ENCODE measurements around the gene ZNF324B.
A peak's percentile ranks its signal among the peaks of the same experiment; 100 is the strongest.
"Not testable (repeated sequence)": the region's sequence is repeated elsewhere in the genome, so short reads cannot be mapped to it uniquely, and the experiment has no call there.

The ZNF324B gene

GRCh38 chr19:58469241-58470013 lies 18.0 kb downstream of the ZNF324B start:
- no peaks in the 10 kb centered on the region for H3K9me3 Mint-ChIP-seq
- peak overlapping the region; percentile 10 for H3K4me3 Mint-ChIP-seq
- H3K4me1 Mint-ChIP-seq (ENCODE audit: low read depth), result peaks cover 22% of the 10 kb centered on the region
- H3K27ac Mint-ChIP-seq, result no peak overlapping the region
- H3K27me3 Mint-ChIP-seq (ENCODE audit: low read depth), result peaks cover 4% of the 10 kb centered on the region
- peaks cover 14% of the 10 kb centered on the region for H3K36me3 Mint-ChIP-seq (ENCODE audit: low read depth)

DNA sequence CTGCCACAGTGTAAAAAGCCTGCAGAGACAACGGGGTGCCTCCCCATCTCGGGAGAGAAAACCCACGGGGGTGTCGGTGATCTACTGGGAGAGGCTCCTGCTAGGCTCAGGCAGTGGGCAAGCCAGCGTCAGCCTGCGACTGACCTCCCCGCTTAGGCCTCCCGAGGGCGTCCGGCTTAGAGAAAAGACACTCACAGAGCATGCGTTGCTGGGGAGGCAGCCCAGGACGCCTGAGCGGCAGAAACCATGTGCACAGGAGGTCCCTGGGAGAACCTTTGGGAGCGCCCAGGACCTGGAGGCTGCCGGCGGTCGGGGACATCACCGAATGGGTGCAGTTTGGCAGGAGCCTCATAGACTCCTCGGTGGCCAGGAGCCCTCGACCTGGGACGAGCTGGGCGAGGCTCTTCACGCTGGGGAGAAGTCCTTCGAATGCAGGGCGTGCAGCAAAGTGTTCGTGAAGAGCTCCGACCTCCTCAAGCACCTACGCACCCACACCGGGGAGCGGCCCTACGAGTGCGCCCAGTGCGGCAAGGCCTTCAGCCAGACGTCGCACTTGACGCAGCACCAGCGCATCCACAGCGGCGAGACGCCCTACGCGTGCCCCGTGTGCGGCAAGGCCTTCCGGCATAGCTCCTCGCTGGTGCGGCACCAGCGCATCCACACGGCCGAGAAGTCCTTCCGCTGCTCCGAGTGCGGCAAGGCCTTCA lies 19.6 kb downstream of the ZNF324B start:
- H3K4me3 Mint-ChIP-seq, H3K27ac Mint-ChIP-seq: not testable (repeated sequence)

GRCh38 chr19:58471736-58472135 lies 20.3 kb downstream of the ZNF324B start:
- no peaks in the 10 kb centered on the region for H3K27me3 Mint-ChIP-seq (ENCODE audit: low read depth)
- peaks cover 14% of the 10 kb centered on the region for H3K36me3 Mint-ChIP-seq (ENCODE audit: low read depth)
- no peak overlapping the region for H3K27ac Mint-ChIP-seq
- no peaks in the 10 kb centered on the region for H3K9me3 Mint-ChIP-seq
- H3K4me3 Mint-ChIP-seq, result no peak overlapping the region
- peaks cover 27% of the 10 kb centered on the region for H3K4me1 Mint-ChIP-seq (ENCODE audit: low read depth)

More for the DNA sequence above, 19.6 kb downstream of the ZNF324B start:
- not testable (repeated sequence) for H3K9me3 Mint-ChIP-seq; H3K27me3 Mint-ChIP-seq (ENCODE audit: low read depth)
- Mint-ChIP-seq H3K4me1 (ENCODE audit: low read depth) (peaks cover 28% of the 10 kb centered on the region), H3K36me3 (ENCODE audit: low read depth) (peaks cover 14% of the 10 kb centered on the region)

DNA sequence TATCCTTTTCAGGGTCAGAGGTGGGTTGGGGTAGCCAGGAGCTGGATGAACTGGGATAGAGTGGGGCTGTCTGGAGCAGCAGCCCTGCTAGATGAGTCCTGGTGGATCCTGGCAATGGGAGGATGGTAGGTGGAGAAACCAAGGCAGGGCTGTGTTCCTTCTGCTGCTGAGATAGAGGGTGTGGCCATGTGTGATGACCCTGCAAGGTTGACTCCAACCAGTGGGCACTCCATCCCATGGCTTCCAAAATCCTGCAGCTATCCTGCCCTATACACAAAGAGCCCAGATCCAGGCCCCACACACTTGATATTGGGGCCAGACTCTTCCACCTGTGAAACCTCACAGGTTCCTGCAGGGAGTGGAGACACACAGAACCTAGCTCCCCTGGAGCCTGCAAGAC lies 22.4 kb downstream of the ZNF324B start:
- Mint-ChIP-seq H3K9me3 (no peaks in the 10 kb centered on the region), H3K4me3 (peak overlapping the region; percentile 21), H3K27ac (no peak overlapping the region), H3K27me3 (ENCODE audit: low read depth) (no peaks in the 10 kb centered on the region), H3K36me3 (ENCODE audit: low read depth) (peaks cover 11% of the 10 kb centered on the region), H3K4me1 (ENCODE audit: low read depth) (peaks cover 21% of the 10 kb centered on the region)

GRCh38 chr19:58474291-58474996 lies 23.0 kb downstream of the ZNF324B start:
- Mint-ChIP-seq H3K4me1 (ENCODE audit: low read depth) (peaks cover 21% of the 10 kb centered on the region), H3K4me3 (peak overlapping the region; percentile 88), H3K9me3 (no peaks in the 10 kb centered on the region), H3K27me3 (ENCODE audit: low read depth) (no peaks in the 10 kb centered on the region), H3K36me3 (ENCODE audit: low read depth) (peaks cover 11% of the 10 kb centered on the region), H3K27ac (no peak overlapping the region)

DNA sequence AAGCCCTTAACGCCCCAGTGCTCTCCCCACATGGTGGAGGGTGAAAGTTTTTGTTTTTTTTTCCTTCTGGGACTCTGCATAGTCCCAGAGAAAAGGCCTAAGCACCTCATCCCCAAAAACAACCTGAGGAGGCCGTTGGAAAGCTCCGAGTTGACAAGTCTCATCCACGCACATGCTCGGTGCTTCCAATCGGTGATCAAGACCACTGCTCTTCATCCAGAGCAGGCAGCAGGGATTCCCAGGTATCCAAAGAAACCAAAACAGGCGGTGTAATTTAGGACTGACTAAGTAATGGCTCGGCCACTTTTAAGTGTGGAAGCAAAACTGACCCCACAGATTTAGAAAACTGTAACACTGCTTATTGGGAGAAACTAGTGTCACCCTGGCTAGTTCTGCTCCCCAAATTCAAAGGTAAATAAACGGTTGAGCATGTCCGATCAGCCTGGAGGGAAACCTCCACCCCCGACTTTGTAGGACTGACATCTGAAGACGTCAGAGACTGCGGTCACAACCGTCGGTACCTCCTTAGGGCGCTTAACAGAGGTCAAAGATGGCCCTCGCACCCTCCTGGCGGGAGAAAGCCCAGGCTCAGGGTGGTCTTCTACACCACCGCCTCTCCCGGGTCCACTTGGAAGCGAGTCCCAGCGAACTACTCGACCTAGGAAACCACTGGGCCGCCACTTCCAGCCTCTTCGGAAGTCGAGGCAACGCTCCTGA lies 23.7 kb downstream of the ZNF324B start:
- H3K4me1 Mint-ChIP-seq (ENCODE audit: low read depth), result peaks cover 21% of the 10 kb centered on the region
- H3K27ac Mint-ChIP-seq, result peak overlapping the region; percentile 95
- H3K36me3 Mint-ChIP-seq (ENCODE audit: low read depth), result peaks cover 9% of the 10 kb centered on the region
- H3K9me3 Mint-ChIP-seq, result no peaks in the 10 kb centered on the region
- no peaks in the 10 kb centered on the region for H3K27me3 Mint-ChIP-seq (ENCODE audit: low read depth)
- H3K4me3 Mint-ChIP-seq, result peak overlapping the region; percentile 88

DNA sequence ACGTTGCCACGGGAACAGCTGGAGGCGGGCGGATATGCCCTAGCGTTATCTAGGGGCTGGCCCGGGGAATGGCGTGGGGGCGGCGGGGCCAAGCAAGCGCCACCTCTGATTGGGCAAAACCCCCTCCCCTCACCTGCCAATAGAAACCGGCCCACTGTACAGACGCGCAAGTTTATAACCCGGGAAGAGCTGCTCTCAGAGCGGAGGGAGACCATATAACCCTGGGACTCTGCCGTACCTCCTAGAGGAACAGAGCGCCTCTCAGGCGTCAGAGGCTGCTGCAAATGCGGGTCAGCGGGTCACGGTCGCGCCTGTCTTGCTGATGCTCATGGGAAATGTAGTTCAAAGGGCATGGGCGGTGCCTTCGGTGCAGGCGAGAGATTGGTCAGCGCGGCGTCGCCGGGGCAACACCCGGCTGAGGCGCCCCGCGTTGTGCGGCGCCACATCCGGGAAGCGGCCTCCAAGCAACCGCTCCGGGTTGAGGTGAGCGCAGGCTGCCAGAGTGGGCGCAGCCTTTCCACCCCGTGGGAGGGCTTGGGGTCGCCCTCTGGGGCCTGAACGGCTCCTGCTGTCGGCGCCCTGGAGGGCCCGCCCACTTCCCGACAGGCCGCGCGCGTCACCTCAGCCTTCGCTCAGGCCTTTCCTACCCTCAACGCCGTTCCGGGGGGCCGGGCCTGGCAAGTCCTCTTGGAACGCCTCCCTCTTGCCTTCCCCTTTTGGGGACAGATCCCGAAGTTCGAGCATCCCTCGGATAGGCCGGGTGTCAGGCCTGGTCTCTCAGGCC lies 24.5 kb downstream of the ZNF324B start, which contains the start of gene ZNF446:
ZNF446 (plus strand) TSS at position 639 of the 784 bp plus-strand sequence. CDS start 867 bp downstream, outside the sequence.
- Mint-ChIP-seq H3K27me3 (ENCODE audit: low read depth) (no peaks in the 10 kb centered on the region), H3K9me3 (no peaks in the 10 kb centered on the region), H3K36me3 (ENCODE audit: low read depth) (peaks cover 6% of the 10 kb centered on the region)

DNA sequence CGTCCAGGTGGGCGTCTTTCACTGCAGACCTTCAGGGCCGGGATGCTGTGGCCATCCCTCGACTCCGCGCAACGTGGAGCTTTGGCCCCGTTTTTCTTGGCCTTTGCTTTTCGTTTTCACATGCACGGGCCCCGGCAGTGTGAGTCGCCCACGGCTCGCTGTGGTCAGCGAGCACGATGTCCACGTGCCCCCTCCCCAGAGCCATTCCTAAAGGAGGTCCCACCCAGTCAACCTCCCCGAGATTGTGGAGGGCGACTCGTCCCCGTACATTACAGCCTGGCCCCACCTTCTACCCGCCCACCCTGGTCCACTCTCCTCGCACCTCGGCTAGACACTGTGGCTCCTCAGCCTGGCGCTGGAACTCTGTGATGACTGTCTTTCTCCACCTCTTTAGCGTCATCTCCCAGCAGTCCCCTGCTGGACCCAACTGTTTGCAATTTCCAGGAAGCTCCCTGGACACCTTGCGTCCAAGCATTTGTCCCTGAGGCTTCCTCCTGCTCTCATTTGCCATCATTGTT lies 25.1 kb downstream of the ZNF324B start:
- Mint-ChIP-seq H3K27me3 (ENCODE audit: low read depth) (no peaks in the 10 kb centered on the region), H3K27ac (peak overlapping the region; percentile 95), H3K4me1 (ENCODE audit: low read depth) (peaks cover 21% of the 10 kb centered on the region), H3K9me3 (no peaks in the 10 kb centered on the region), H3K4me3 (peak overlapping the region; percentile 88), H3K36me3 (ENCODE audit: low read depth) (peaks cover 6% of the 10 kb centered on the region)

More for the DNA sequence above, 24.5 kb downstream of the ZNF324B start, which contains the start of gene ZNF446:
- peak within 1 kb of the TSS; percentile 88 for H3K4me3 Mint-ChIP-seq
- H3K4me1 Mint-ChIP-seq (ENCODE audit: low read depth), result peaks cover 21% of the 10 kb centered on the region
- peak within 1 kb of the TSS; percentile 95 for H3K27ac Mint-ChIP-seq

DNA sequence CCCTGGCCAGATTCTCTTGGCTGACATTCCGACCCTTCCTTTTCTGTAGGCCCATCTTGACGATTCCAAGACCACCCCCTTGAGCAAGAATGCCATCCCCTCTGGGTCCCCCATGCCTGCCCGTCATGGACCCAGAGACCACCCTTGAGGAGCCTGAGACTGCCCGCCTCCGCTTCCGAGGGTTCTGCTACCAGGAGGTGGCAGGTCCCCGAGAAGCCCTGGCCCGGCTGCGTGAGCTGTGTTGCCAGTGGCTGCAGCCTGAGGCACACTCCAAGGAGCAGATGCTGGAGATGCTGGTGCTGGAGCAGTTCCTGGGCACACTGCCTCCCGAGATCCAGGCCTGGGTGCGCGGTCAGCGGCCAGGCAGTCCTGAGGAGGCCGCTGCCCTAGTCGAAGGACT lies 25.7 kb downstream of the ZNF324B start:
- no peaks in the 10 kb centered on the region for H3K27me3 Mint-ChIP-seq (ENCODE audit: low read depth)
- peak overlapping the region; percentile 88 for H3K4me3 Mint-ChIP-seq
- peak overlapping the region; percentile 95 for H3K27ac Mint-ChIP-seq
- H3K36me3 Mint-ChIP-seq (ENCODE audit: low read depth), result peaks cover 5% of the 10 kb centered on the region
- H3K4me1 Mint-ChIP-seq (ENCODE audit: low read depth), result peaks cover 21% of the 10 kb centered on the region
- no peaks in the 10 kb centered on the region for H3K9me3 Mint-ChIP-seq

DNA sequence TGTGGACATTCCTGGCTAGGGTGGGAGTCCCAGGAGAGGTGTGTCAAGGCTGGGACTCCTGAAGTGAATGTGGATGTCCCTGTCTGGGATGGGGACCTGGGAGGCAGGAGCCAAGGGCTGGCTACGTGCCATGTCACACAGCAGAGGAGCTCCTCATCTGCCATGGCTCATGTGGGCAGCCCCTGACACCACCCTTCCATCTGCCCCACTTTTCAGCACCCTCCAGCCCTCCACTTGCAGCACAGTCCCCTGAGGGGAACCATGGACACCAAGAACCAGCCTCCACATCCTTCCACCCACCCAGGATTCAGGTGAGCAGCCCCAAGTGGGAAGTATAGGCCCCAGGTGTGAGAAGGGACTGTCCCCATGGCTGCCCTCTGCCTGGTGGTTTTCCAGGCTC lies 26.4 kb downstream of the ZNF324B start:
- H3K27ac Mint-ChIP-seq, result no peak overlapping the region
- H3K4me1 Mint-ChIP-seq (ENCODE audit: low read depth), result peaks cover 21% of the 10 kb centered on the region
- H3K27me3 Mint-ChIP-seq (ENCODE audit: low read depth), result no peaks in the 10 kb centered on the region
- H3K36me3 Mint-ChIP-seq (ENCODE audit: low read depth), result peaks cover 1% of the 10 kb centered on the region
- H3K9me3 Mint-ChIP-seq, result no peaks in the 10 kb centered on the region
- no peak overlapping the region for H3K4me3 Mint-ChIP-seq

DNA sequence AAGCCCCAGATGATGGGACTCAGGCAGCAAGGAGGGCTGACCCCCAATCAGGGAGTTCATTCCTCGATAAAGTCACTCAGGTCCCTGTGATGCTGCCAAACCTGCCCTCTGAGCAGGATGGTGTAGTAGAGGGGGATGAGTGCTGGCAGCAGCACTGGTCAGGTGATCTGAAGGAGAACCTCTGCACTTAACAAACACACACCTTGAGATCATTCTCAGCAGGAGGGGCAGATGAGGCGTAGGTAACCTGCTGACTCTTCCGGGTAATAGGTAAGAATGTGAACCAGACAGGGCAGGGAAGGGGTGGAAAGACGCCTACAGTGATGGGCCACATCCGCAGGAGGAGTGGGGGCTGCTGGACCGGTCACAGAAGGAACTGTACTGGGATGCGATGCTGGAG lies 27.9 kb downstream of the ZNF324B start:
- H3K27ac Mint-ChIP-seq, result no peak overlapping the region
- no peak overlapping the region for H3K4me3 Mint-ChIP-seq
- peaks cover 4% of the 10 kb centered on the region for H3K36me3 Mint-ChIP-seq (ENCODE audit: low read depth)
- H3K9me3 Mint-ChIP-seq, result no peaks in the 10 kb centered on the region
- H3K27me3 Mint-ChIP-seq (ENCODE audit: low read depth), result no peaks in the 10 kb centered on the region
- peaks cover 19% of the 10 kb centered on the region for H3K4me1 Mint-ChIP-seq (ENCODE audit: low read depth)

- Mint-ChIP-seq H3K9me3 (no peaks in the 10 kb centered on the region), H3K27ac (no peak overlapping the region), H3K4me3 (no peak overlapping the region), H3K36me3 (ENCODE audit: low read depth) (peaks cover 4% of the 10 kb centered on the region), H3K27me3 (ENCODE audit: low read depth) (no peaks in the 10 kb centered on the region), H3K4me1 (ENCODE audit: low read depth) (peaks cover 15% of the 10 kb centered on the region)
Observed at GRCh38 chr19:58479736-58480480, 28.5 kb downstream of the ZNF324B start.

- Mint-ChIP-seq H3K4me1 (ENCODE audit: low read depth) (peaks cover 11% of the 10 kb centered on the region), H3K27ac (no peak overlapping the region), H3K9me3 (no peaks in the 10 kb centered on the region), H3K36me3 (ENCODE audit: low read depth) (peaks cover 4% of the 10 kb centered on the region), H3K27me3 (ENCODE audit: low read depth) (no peaks in the 10 kb centered on the region), H3K4me3 (no peak overlapping the region)
Observed at GRCh38 chr19:58480481-58480830, 29.0 kb downstream of the ZNF324B start.

Measured in T-helper 1 cell treated with Interleukin-12 subunit alpha and Interleukin-12 subunit beta and Interleukin-4 antibody, amounts not matched to agents 30 μg/mL and 1 μg/mL, for 36 hours (primary cell).